ENCODE results near the gene HMGN2. TPM values are rescaled to one million over a fixed set of nuclear protein-coding genes. Genes with fewer than 3 reads are reported as not detected.
A peak's percentile ranks its signal among the peaks of the same experiment; 100 is the strongest.

HMGN2 gene
- total RNA-seq, 1 donor from 2014 or later: 528 TPM

GRCh38 chr1:26469558-26469957 lies 2.7 kb upstream of the HMGN2 start:
- H3K4me3 Mint-ChIP-seq: no peak overlapping the region
- H3K36me3 Mint-ChIP-seq (ENCODE audit: low read depth): peaks cover 60% of the 10 kb centered on the region
- H3K4me1 Mint-ChIP-seq: peaks cover 37% of the 10 kb centered on the region
- no peaks in the 10 kb centered on the region for H3K9me3 Mint-ChIP-seq
- intact Hi-C loops (cut with micrococcal nuclease): no loop called here
- H3K27me3 Mint-ChIP-seq: peaks cover 2% of the 10 kb centered on the region
- no peak overlapping the region for H3K27ac Mint-ChIP-seq
- no peak for DNase-seq

GRCh38 chr1:26470878-26471497 lies 1.3 kb upstream of the HMGN2 start:
- peaks cover 55% of the 10 kb centered on the region for H3K36me3 Mint-ChIP-seq (ENCODE audit: low read depth)
- no peaks in the 10 kb centered on the region for H3K9me3 Mint-ChIP-seq
- DNase-seq: peak; percentile 63
- H3K27me3 Mint-ChIP-seq: peaks cover 2% of the 10 kb centered on the region
- H3K27ac Mint-ChIP-seq: peak overlapping the region; percentile 99
- H3K4me3 Mint-ChIP-seq: peak overlapping the region; percentile 94
- H3K4me1 Mint-ChIP-seq: peaks cover 42% of the 10 kb centered on the region
- intact Hi-C loops (cut with micrococcal nuclease): loop anchor here (5.0 kb wide), 2 partner anchors 154 to 194 kb away; partner anchors contain the start of gene CD52

- peak; percentile 86 for DNase-seq
- intact Hi-C loops (cut with micrococcal nuclease): loop anchor here (1.0 to 5.0 kb wide), 4 partner anchors 39 to 194 kb away; partner anchors contain the start of genes CD52 and DHDDS
- peak overlapping the region; percentile 99 for H3K27ac Mint-ChIP-seq
- peak overlapping the region; percentile 94 for H3K4me3 Mint-ChIP-seq
- peaks cover 46% of the 10 kb centered on the region for H3K4me1 Mint-ChIP-seq
- no peaks in the 10 kb centered on the region for H3K9me3 Mint-ChIP-seq
- H3K27me3 Mint-ChIP-seq: peaks cover 2% of the 10 kb centered on the region
- H3K36me3 Mint-ChIP-seq (ENCODE audit: low read depth): peaks cover 60% of the 10 kb centered on the region
Measured at GRCh38 chr1:26471498-26472319, 531 bp upstream of the HMGN2 start.

- peak overlapping the region; percentile 84 for H3K27ac Mint-ChIP-seq
- H3K4me3 Mint-ChIP-seq: peak overlapping the region; percentile 94
- H3K4me1 Mint-ChIP-seq: peaks cover 48% of the 10 kb centered on the region
- peaks cover 57% of the 10 kb centered on the region for H3K36me3 Mint-ChIP-seq (ENCODE audit: low read depth)
- no peaks in the 10 kb centered on the region for H3K9me3 Mint-ChIP-seq
- intact Hi-C loops (cut with micrococcal nuclease): loop anchor here (1.0 to 5.0 kb wide), 5 partner anchors 27 to 196 kb away; partner anchors contain the start of genes CD52 and DHDDS
- DNase-seq: peak; percentile 99
- peaks cover 2% of the 10 kb centered on the region for H3K27me3 Mint-ChIP-seq
Measured at GRCh38 chr1:26472901-26473845, 933 bp downstream of the HMGN2 start.

- Mint-ChIP-seq H3K9me3 (no peaks in the 10 kb centered on the region), H3K36me3 (ENCODE audit: low read depth) (peaks cover 56% of the 10 kb centered on the region), H3K27ac (peak overlapping the region; percentile 16), H3K27me3 (peaks cover 2% of the 10 kb centered on the region), H3K4me3 (peak overlapping the region; percentile 94), H3K4me1 (peaks cover 45% of the 10 kb centered on the region)
- DNase-seq: no peak
- intact Hi-C loops (cut with micrococcal nuclease): loop anchor here (5.0 kb wide), 2 partner anchors 158 to 198 kb away; partner anchors contain the start of gene CD52
Measured at GRCh38 chr1:26474818-26475217, 2.6 kb downstream of the HMGN2 start.

- intact Hi-C loops (cut with micrococcal nuclease): no loop called here
- H3K36me3 Mint-ChIP-seq (ENCODE audit: low read depth): peaks cover 54% of the 10 kb centered on the region
- peaks cover 36% of the 10 kb centered on the region for H3K4me1 Mint-ChIP-seq
- DNase-seq: no peak
- H3K27me3 Mint-ChIP-seq: peaks cover 2% of the 10 kb centered on the region
- H3K27ac Mint-ChIP-seq: peak overlapping the region; percentile 53
- no peak overlapping the region for H3K4me3 Mint-ChIP-seq
- no peaks in the 10 kb centered on the region for H3K9me3 Mint-ChIP-seq
Measured at GRCh38 chr1:26475989-26476388, 3.7 kb downstream of the HMGN2 start.

GRCh38 chr1:26476958-26477357 lies 4.7 kb downstream of the HMGN2 start:
- H3K4me3 Mint-ChIP-seq: no peak overlapping the region
- H3K27ac Mint-ChIP-seq: no peak overlapping the region
- no peaks in the 10 kb centered on the region for H3K9me3 Mint-ChIP-seq
- H3K4me1 Mint-ChIP-seq: peaks cover 32% of the 10 kb centered on the region
- intact Hi-C loops (cut with micrococcal nuclease): no loop called here
- peaks cover 2% of the 10 kb centered on the region for H3K27me3 Mint-ChIP-seq
- no peak for DNase-seq
- H3K36me3 Mint-ChIP-seq (ENCODE audit: low read depth): peaks cover 54% of the 10 kb centered on the region

GRCh38 chr1:26477446-26478152 lies 5.4 kb downstream of the HMGN2 start:
- Mint-ChIP-seq H3K27ac (peak overlapping the region; percentile 29), H3K36me3 (ENCODE audit: low read depth) (peaks cover 52% of the 10 kb centered on the region), H3K27me3 (no peaks in the 10 kb centered on the region), H3K4me1 (peaks cover 31% of the 10 kb centered on the region), H3K9me3 (no peaks in the 10 kb centered on the region), H3K4me3 (no peak overlapping the region)
- DNase-seq: no peak
- intact Hi-C loops (cut with micrococcal nuclease): no loop called here

GRCh38 chr1:26478159-26478558 lies 5.9 kb downstream of the HMGN2 start:
- no peak for DNase-seq
- Mint-ChIP-seq H3K36me3 (ENCODE audit: low read depth) (peaks cover 50% of the 10 kb centered on the region), H3K4me1 (peaks cover 35% of the 10 kb centered on the region), H3K9me3 (no peaks in the 10 kb centered on the region), H3K4me3 (no peak overlapping the region), H3K27ac (no peak overlapping the region), H3K27me3 (no peaks in the 10 kb centered on the region)
- intact Hi-C loops (cut with micrococcal nuclease): no loop called here

- Mint-ChIP-seq H3K9me3 (no peaks in the 10 kb centered on the region), H3K4me3 (no peak overlapping the region), H3K27ac (no peak overlapping the region), H3K36me3 (ENCODE audit: low read depth) (peaks cover 42% of the 10 kb centered on the region), H3K4me1 (peaks cover 27% of the 10 kb centered on the region), H3K27me3 (no peaks in the 10 kb centered on the region)
- DNase-seq: no peak
- intact Hi-C loops (cut with micrococcal nuclease): no loop called here
Measured at GRCh38 chr1:26478988-26479387, 6.7 kb downstream of the HMGN2 start.

- Mint-ChIP-seq H3K4me1 (peaks cover 9% of the 10 kb centered on the region), H3K27ac (peak overlapping the region; percentile 12), H3K4me3 (no peak overlapping the region), H3K27me3 (no peaks in the 10 kb centered on the region), H3K9me3 (no peaks in the 10 kb centered on the region), H3K36me3 (ENCODE audit: low read depth) (peaks cover 11% of the 10 kb centered on the region)
- no peak for DNase-seq
- intact Hi-C loops (cut with micrococcal nuclease): no loop called here
Measured at GRCh38 chr1:26482921-26483320, 10.7 kb downstream of the HMGN2 start.

GRCh38 chr1:26483980-26484379 lies 11.7 kb downstream of the HMGN2 start:
- DNase-seq: no peak
- Mint-ChIP-seq H3K9me3 (no peaks in the 10 kb centered on the region), H3K4me3 (no peak overlapping the region), H3K36me3 (ENCODE audit: low read depth) (peaks cover 8% of the 10 kb centered on the region), H3K4me1 (peaks cover 9% of the 10 kb centered on the region), H3K27ac (no peak overlapping the region), H3K27me3 (no peaks in the 10 kb centered on the region)
- intact Hi-C loops (cut with micrococcal nuclease): no loop called here

- no peaks in the 10 kb centered on the region for H3K27me3 Mint-ChIP-seq
- no peak for DNase-seq
- intact Hi-C loops (cut with micrococcal nuclease): no loop called here
- H3K27ac Mint-ChIP-seq: no peak overlapping the region
- no peaks in the 10 kb centered on the region for H3K9me3 Mint-ChIP-seq
- no peaks in the 10 kb centered on the region for H3K36me3 Mint-ChIP-seq (ENCODE audit: low read depth)
- no peaks in the 10 kb centered on the region for H3K4me1 Mint-ChIP-seq
- H3K4me3 Mint-ChIP-seq: no peak overlapping the region
Measured at GRCh38 chr1:26490155-26490554, 17.9 kb downstream of the HMGN2 start.
